SU-DHL-6 (cell line): ENCODE data around the gene IER5.

Source experiments
- EZH2phosphoT487 ChIP-seq: fragments of 200-600 bp; sonication (generic), shearing (Covaris generic); conservative IDR thresholded peaks from 2 replicates; pipeline ENCODE4 v1.6.1; 2018; ENCODE audit warnings: mild to moderate bottlenecking, antibody characterized with exemption, low read length, moderate library complexity, mixed read lengths
- TF ChIP-seq, protein P1 (sequence below): fragments of 200-600 bp; sonication (generic); IDR thresholded peaks from one replicate; pipeline ENCODE4 v1.5.1; 2017; ENCODE audit warnings: antibody characterized with exemption, mild to moderate bottlenecking, low read length, moderate library complexity; ENCODE audit not compliant: insufficient read depth, poor library complexity, severe bottlenecking

DNA sequence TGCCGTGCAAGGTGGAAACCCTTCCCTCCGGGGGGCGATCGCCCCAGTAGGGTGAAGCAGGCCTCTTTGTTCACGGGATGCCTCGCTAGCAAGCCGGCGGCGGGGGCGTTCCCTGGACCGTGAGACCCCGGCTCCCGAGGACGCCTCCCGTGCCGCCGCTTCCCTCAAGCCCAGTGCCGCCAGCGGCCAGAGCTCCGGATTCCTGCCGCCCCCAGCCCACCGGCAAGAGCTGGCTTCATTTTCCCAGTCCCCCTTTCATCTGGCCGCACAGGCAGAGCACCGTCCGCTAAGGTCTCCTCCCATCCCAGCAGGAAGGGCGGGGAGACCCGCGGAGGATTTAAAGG, 16.3 kb downstream of the IER5 start:
- TF ChIP-seq, protein P1, sequence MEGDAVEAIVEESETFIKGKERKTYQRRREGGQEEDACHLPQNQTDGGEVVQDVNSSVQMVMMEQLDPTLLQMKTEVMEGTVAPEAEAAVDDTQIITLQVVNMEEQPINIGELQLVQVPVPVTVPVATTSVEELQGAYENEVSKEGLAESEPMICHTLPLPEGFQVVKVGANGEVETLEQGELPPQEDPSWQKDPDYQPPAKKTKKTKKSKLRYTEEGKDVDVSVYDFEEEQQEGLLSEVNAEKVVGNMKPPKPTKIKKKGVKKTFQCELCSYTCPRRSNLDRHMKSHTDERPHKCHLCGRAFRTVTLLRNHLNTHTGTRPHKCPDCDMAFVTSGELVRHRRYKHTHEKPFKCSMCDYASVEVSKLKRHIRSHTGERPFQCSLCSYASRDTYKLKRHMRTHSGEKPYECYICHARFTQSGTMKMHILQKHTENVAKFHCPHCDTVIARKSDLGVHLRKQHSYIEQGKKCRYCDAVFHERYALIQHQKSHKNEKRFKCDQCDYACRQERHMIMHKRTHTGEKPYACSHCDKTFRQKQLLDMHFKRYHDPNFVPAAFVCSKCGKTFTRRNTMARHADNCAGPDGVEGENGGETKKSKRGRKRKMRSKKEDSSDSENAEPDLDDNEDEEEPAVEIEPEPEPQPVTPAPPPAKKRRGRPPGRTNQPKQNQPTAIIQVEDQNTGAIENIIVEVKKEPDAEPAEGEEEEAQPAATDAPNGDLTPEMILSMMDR, result no peak
- TF ChIP-seq EZH2phosphoT487, result no peak
